Kidney epithelial cell (primary cell): ENCODE results near the gene MALSU1. TPM values are rescaled to one million over a fixed set of nuclear protein-coding genes. Genes with fewer than 3 reads are reported as not detected.

Experiments used
- DNase-seq: peaks from one replicate; pipeline ENCODE4 v3.0.0-alpha.2; 2010; ENCODE audit warnings: low read depth
- H3K27me3 ChIP-seq: 2 replicates; pipeline ENCODE4 v1.6.0; 2011; ENCODE audit warnings: low read length; ENCODE audit not compliant: control insufficient read depth, insufficient read depth
- H3K36me3 ChIP-seq: 2 replicates; pipeline ENCODE4 v1.5.1; 2011; ENCODE audit warnings: low read length; ENCODE audit not compliant: control insufficient read depth, insufficient read depth
- H3K4me3 ChIP-seq: 2 replicates; pipeline ENCODE4 v1.5.1; 2011; ENCODE audit warnings: low read depth, mild to moderate bottlenecking, control low read depth, low read length
- total RNA-seq: library from RNA; depleted of rRNA; stranded (reverse); fragments of >200 nt; gene quantifications from 2 replicates; pipeline ENCODE4 v1.2.3, GENCODE V29; 2015
- TF ChIP-seq, protein P1 (sequence below): IDR thresholded peaks from 2 replicates; pipeline ENCODE4 v1.5.1; 2011; ENCODE audit warnings: mild to moderate bottlenecking, moderate library complexity, low read length, control low read depth, inconsistent platforms; ENCODE audit not compliant: insufficient read depth, poor library complexity, severe bottlenecking

MALSU1 gene
- total RNA-seq, 1 donor from 2014 or later, result 58.5 TPM

DNA sequence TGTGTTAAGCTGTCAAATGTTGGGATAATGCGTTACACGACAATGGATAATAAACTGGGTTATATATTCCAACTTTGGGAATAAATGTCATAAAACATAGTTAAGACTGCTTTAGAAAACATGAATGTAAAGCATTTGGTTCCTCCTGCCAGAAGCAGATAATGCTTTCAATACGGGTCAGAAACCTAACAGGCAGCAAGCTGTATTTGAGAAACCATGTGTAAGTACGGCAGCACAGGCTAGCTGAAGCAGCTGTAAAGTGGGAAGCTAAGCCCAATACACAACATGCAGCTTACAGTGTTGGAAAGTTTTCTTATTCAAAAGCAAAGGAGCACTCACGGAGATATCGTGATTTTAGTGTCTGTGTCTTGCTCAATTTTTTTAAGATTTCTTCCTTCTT, 46.5 kb downstream of the MALSU1 start:
- Histone ChIP-seq H3K36me3 (peaks cover 2% of the 10 kb centered on the region), H3K4me3 (no peak overlapping the region), H3K27me3 (no peaks in the 10 kb centered on the region)
- no peak for DNase-seq
- TF ChIP-seq, protein P1, sequence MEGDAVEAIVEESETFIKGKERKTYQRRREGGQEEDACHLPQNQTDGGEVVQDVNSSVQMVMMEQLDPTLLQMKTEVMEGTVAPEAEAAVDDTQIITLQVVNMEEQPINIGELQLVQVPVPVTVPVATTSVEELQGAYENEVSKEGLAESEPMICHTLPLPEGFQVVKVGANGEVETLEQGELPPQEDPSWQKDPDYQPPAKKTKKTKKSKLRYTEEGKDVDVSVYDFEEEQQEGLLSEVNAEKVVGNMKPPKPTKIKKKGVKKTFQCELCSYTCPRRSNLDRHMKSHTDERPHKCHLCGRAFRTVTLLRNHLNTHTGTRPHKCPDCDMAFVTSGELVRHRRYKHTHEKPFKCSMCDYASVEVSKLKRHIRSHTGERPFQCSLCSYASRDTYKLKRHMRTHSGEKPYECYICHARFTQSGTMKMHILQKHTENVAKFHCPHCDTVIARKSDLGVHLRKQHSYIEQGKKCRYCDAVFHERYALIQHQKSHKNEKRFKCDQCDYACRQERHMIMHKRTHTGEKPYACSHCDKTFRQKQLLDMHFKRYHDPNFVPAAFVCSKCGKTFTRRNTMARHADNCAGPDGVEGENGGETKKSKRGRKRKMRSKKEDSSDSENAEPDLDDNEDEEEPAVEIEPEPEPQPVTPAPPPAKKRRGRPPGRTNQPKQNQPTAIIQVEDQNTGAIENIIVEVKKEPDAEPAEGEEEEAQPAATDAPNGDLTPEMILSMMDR, result no peak

DNA sequence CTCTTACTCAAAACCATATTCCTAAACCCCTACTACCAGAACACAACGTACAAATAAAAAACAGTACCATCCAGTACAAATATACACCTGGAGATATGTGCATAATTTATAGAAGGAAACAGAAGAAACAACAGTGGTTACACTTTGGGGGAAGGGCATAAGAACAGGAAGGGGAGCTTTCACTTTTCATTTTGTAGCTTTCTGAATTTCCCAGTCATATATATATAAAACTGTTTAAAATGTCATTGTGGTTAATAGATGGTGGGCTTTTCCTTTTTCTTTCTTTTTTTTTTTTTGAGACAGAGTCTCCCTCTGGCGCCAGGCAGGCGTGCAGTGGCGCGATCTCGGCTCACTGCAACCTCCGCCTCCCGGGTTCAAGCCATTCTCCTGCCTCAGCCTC, 47.2 kb downstream of the MALSU1 start:
- H3K27me3 ChIP-seq, result no peaks in the 10 kb centered on the region
- TF ChIP-seq, protein P1, result no peak
- peaks cover 2% of the 10 kb centered on the region for H3K36me3 ChIP-seq
- no peak overlapping the region for H3K4me3 ChIP-seq
- DNase-seq, result no peak

DNA sequence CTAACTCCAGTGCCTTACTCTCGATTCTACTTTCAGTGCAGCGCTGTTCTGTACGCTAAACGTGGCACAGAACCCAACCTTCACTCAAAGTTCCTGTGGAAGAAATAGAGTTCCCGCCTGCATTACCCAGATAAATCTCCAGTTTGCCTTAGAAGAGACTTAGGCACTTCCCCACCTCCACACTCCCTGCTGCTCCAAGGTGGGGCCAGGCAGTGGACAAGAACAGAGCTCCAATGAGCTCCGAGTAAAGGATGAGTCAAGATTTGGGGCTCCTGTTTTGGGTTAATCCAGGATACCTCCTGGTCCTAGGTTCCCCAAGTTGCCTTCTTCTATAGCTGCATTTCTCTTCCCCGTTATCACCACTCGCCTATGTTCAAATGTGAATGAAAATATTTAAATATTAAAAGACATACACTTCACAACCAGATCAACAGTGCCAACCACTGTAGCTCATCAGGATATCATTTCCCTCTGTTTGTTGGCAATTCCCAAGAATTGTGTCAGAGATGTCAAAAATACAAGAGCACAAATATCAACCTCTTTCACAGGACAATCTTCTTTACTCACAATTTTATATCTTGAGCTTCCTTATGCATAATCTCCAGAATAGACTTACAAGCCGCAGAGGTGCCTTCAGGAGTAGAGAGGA, 48.0 kb downstream of the MALSU1 start:
- H3K27me3 ChIP-seq, result no peaks in the 10 kb centered on the region
- no peak for DNase-seq
- TF ChIP-seq, protein P1, result no peak
- H3K4me3 ChIP-seq, result no peak overlapping the region
- H3K36me3 ChIP-seq, result peaks cover 2% of the 10 kb centered on the region

DNA sequence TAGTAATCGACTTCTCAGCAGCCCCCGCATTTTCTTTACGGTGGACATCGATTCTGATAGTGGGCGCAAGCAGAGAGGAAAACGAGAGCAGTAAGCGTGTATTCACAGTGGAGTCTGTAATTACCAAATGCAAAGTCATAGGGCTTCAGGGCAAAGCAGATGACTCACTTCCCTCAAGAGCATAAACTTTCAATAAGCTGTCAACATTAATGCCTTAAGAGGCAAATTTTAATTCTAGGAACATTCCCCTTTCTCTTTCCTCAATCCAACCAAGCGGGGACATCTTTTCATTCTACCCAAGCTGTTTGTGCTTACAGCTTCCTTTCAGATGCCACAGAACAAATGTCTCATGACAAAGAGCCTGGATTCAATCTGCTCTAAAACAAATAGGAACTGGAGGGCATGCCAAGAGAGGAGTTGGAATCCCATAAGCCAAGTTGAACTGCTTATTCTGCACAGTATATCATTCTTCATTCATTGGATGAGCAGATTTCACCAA, 48.6 kb downstream of the MALSU1 start:
- Histone ChIP-seq H3K27me3 (no peaks in the 10 kb centered on the region), H3K36me3 (peaks cover 2% of the 10 kb centered on the region), H3K4me3 (no peak overlapping the region)
- no peak for DNase-seq
- TF ChIP-seq, protein P1, result no peak

DNA sequence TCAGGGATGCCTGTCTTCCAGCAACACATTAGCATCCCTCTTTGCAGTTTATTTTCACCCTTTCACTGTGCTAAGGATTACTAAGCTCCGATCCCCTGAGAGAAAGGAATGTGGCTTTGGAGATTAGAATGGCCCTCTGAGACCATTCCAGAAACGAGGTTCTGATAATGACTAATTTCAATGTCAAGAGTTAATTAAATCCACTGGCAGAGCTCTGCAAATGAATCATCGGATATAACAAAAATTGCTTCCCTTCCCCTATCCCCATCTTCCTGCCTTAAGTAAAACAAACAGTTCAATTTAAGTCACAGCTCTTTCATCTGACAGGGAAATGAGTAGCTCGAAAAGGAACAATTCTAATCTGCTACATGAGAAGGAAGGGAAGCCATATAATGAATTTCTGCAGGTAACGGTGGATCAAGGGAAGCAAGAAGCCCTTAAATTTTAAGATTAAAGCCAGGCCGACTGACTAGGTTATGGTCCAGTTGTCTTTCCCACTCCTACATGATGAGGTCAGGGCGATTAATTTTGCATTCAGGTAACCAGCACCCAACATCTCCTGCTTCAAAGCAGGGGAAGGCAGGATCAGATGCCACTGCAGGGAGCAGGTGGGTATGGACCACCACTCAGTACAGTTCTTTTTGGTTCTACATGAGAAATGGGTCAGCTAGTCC, 50.5 kb downstream of the MALSU1 start:
- TF ChIP-seq, protein P1, result no peak
- Histone ChIP-seq H3K36me3 (peaks cover 2% of the 10 kb centered on the region), H3K27me3 (no peaks in the 10 kb centered on the region), H3K4me3 (no peak overlapping the region)
- DNase-seq, result no peak
